DLD1 (cell line): ENCODE data around the gene EML6.
"Not testable (repeated sequence)": the region's sequence is repeated elsewhere in the genome, so short reads cannot be mapped to it uniquely, and the experiment has no call there.

Experiments
- in situ Hi-C: cut with HindIII; loops from 2 replicates; pipeline ENCODE4 v1.10.0; 2017; ENCODE audit warnings: low sequenced_read_pairs

The EML6 gene

GRCh38 chr2:54840559-54841468 is 117.4 kb downstream of the EML6 start:
- in situ Hi-C loops: no loop called here

GRCh38 chr2:54841500-54841899 is 118.0 kb downstream of the EML6 start:
- in situ Hi-C loops: not testable (repeated sequence)

GRCh38 chr2:54845094-54845493 is 121.6 kb downstream of the EML6 start:
- in situ Hi-C loops: no loop called here

- in situ Hi-C loops: no loop called here
Measured at GRCh38 chr2:54845514-54845913, 122.1 kb downstream of the EML6 start.

GRCh38 chr2:54850171-54851122 is 127.0 kb downstream of the EML6 start:
- in situ Hi-C loops: no loop called here

GRCh38 chr2:54853616-54854310 is 130.3 kb downstream of the EML6 start:
- in situ Hi-C loops: no loop called here

- in situ Hi-C loops: no loop called here
Measured at GRCh38 chr2:54855434-54855833, 132.0 kb downstream of the EML6 start.

GRCh38 chr2:54858021-54858681 is 134.7 kb downstream of the EML6 start:
- in situ Hi-C loops: no loop called here

GRCh38 chr2:54859416-54859815 is 136.0 kb downstream of the EML6 start:
- in situ Hi-C loops: no loop called here

GRCh38 chr2:54859997-54860701 is 136.7 kb downstream of the EML6 start:
- in situ Hi-C loops: no loop called here

GRCh38 chr2:54862229-54862628 is 138.8 kb downstream of the EML6 start:
- in situ Hi-C loops: no loop called here

GRCh38 chr2:54862742-54863141 is 139.3 kb downstream of the EML6 start:
- in situ Hi-C loops: no loop called here

- in situ Hi-C loops: no loop called here
Measured at GRCh38 chr2:54863660-54864059, 140.2 kb downstream of the EML6 start.

- in situ Hi-C loops: no loop called here
Measured at GRCh38 chr2:54864096-54864495, 140.6 kb downstream of the EML6 start.

GRCh38 chr2:54864727-54865126 is 141.3 kb downstream of the EML6 start:
- in situ Hi-C loops: no loop called here

GRCh38 chr2:54866179-54866578 is 142.7 kb downstream of the EML6 start:
- in situ Hi-C loops: no loop called here

GRCh38 chr2:54866868-54867267 is 143.4 kb downstream of the EML6 start:
- in situ Hi-C loops: no loop called here

GRCh38 chr2:54867457-54867856 is 144.0 kb downstream of the EML6 start:
- in situ Hi-C loops: no loop called here

GRCh38 chr2:54871457-54872107 is 148.1 kb downstream of the EML6 start:
- in situ Hi-C loops: no loop called here
